Stimulated activated memory B cell treated with anti-CD40 and anti-IgM and Interleukin-4, amounts not matched to agents 10 μg/mL and 1 μg/mL and 100 μg/mL, for 72 hours (primary cell): ENCODE data around the gene KRT8.
"Not testable (repeated sequence)": the region's sequence is repeated elsewhere in the genome, so short reads cannot be mapped to it uniquely, and the experiment has no call there.

Experiments
- ATAC-seq: fragments of 150-1000 bp; cut with Tn5 transposase; 2 replicates; pipeline ENCODE4 v1.10.0; 2021
- H3K27ac Mint-ChIP-seq: one replicate; pipeline ENCODE4 v1.8.0; 2022; ENCODE audit warnings: mild to moderate bottlenecking, mixed read lengths
- H3K27me3 Mint-ChIP-seq: one replicate; pipeline ENCODE4 v1.8.0; 2022; ENCODE audit warnings: mixed read lengths
- H3K36me3 Mint-ChIP-seq: one replicate; pipeline ENCODE4 v1.8.0; 2022; ENCODE audit warnings: mixed read lengths
- H3K4me1 Mint-ChIP-seq: one replicate; pipeline ENCODE4 v1.8.0; 2022; ENCODE audit warnings: mixed read lengths
- H3K4me3 Mint-ChIP-seq: one replicate; pipeline ENCODE4 v1.8.0; 2022; ENCODE audit warnings: mild to moderate bottlenecking, moderate library complexity, mixed read lengths
- H3K9me3 Mint-ChIP-seq: one replicate; pipeline ENCODE4 v1.8.0; 2022; ENCODE audit warnings: mixed read lengths

Gene KRT8

DNA sequence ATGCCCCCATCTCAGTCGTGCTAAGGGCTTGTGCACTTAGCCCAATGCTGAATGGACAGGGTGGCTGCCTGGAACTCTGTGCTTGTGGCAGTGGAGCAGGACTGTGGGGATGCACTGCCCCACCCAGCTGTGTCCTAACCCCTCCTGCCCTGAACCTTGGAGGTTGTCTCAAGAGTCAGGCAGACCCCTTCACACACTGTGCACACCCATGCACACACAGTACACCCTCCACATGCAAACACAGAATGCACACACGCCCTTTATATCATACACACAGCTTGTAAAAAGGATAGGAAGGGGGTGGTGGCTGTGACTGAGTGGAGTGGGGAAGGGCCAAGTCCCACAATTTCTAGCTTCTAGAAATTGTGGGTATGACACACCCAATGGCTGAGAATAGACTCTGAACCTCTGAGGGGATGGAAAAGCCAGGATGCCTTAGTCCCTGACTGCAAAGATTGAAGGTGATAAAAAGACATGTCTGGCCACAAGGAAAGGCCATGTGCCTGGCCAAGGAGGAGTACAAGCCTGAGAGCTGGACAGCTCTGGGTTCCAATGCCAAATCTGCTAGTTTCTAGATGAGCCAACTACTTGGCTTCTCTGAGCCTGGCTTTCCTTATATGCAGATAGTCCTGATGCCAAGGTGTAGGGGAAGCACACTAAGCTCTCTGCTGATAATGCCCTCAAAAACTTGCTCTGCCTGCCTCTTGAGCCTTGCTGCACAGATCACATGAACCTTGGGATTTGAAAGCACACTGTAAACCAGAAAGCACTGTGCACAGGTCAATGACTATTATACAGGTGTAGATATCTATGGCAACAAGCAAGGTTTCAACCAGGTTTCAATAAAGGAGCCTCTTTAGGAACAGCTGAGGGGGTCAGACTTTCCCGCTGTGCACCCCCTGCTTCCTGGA lies 8.4 kb downstream of the KRT8 start:
- peaks cover 2% of the 10 kb centered on the region for H3K9me3 Mint-ChIP-seq
- H3K27ac Mint-ChIP-seq, result no peak overlapping the region
- H3K36me3 Mint-ChIP-seq, result no peaks in the 10 kb centered on the region
- H3K4me3 Mint-ChIP-seq, result no peak overlapping the region
- no peaks in the 10 kb centered on the region for H3K4me1 Mint-ChIP-seq
- ATAC-seq, result peak; percentile 12
- peaks cover 46% of the 10 kb centered on the region for H3K27me3 Mint-ChIP-seq

DNA sequence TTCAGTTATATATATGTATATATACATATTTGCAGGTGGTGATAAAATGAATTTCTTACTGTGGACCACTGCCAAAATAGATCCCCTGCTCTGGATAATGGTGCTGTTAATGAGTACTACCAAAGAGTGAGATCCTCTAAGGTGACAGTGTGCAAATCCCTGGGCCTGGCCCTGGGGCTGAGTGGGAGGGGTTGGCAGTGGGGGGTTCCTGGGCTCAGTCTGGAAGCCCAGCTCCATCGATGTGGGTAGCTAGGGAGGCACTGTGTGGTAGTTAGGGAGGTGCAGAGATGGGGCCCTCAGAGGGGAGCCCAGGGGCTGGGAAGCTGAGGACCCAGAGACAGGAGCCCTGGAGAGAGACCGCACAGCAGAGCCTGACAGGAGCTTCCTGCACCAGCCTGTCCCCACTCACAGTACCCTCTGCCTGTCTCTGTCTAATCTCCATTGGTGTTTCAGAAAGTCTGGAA lies 9.1 kb downstream of the KRT8 start:
- Mint-ChIP-seq H3K4me1 (no peaks in the 10 kb centered on the region), H3K36me3 (no peaks in the 10 kb centered on the region), H3K27me3 (peaks cover 41% of the 10 kb centered on the region), H3K4me3 (no peak overlapping the region), H3K27ac (no peak overlapping the region), H3K9me3 (peaks cover 2% of the 10 kb centered on the region)
- peak; percentile 46 for ATAC-seq

DNA sequence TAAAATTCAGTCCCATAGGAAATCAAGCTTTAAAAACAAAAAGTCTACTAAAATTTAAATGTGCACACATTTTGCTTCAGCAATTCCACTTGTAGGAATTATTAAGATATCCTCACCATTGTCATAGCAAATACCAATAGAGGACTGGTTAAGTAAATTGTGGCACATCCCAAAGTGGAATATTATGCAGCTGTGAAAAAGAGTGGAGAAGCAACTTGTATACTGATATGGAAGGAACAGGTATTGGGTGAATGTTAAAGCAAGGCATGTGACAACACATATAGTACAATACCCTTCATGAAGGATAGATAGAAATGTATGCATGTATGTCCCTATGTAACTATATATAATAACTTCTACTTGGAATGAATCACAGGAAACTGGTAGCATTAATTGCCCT lies 11.9 kb downstream of the KRT8 start:
- ATAC-seq, result no peak

DNA sequence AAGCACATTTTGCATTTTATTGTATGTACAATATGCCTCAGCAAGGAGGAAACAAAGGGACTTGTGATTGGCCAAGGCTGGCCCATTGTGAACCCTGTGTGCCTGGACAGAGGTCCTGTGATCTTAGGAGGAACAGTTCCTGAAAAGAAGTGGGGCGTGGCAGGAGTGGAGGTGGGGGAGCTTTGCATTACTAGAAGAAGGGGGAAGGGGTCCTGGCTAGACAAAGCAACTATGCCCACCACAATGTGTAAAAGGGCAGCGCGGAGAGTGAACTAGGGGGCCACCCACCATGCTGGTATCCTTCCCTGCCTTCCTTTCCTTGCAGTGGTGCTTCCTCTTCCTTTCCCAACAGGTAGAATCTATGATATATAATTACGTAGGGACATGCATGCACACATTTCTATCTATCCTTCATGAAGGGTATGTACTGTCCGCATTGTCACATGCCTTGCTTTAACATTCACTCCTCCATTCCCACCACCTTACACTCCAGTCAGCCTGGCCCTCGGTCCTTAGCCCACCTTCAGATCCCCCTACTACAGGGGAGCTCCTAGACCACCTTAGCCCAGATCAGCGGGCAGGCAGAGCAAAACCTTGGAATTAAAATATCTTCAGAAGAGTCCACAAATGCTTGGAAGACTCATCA lies 12.5 kb downstream of the KRT8 start:
- Mint-ChIP-seq H3K27ac (no peak overlapping the region), H3K4me1 (no peaks in the 10 kb centered on the region), H3K9me3 (peaks cover 2% of the 10 kb centered on the region), H3K27me3 (peaks cover 34% of the 10 kb centered on the region), H3K4me3 (no peak overlapping the region), H3K36me3 (no peaks in the 10 kb centered on the region)
- no peak for ATAC-seq

More for the DNA sequence above, 11.9 kb downstream of the KRT8 start:
- Mint-ChIP-seq H3K27ac (no peak overlapping the region), H3K36me3 (no peaks in the 10 kb centered on the region), H3K27me3 (peaks cover 35% of the 10 kb centered on the region), H3K4me1 (no peaks in the 10 kb centered on the region), H3K4me3 (no peak overlapping the region), H3K9me3 (peaks cover 2% of the 10 kb centered on the region)

DNA sequence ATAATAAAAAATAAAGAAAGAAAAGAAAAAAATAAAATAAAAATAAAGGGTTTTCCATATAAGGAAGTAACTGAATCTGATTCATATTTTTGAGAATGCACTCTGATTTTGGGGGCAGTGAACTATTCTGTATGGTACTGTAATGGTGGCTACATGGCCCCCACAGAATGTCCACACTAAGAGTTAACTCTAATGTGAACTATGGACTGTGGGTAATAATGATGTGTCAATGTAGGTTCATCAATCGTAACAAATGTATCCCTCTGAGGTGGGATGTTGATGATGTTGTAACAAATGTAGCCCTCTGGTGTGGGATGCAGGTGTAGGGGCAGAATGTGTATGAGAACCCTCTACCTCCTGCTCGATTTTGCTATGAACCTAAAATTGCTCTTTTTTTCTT lies 13.8 kb downstream of the KRT8 start:
- no peaks in the 10 kb centered on the region for H3K36me3 Mint-ChIP-seq
- peaks cover 33% of the 10 kb centered on the region for H3K27me3 Mint-ChIP-seq
- no peak overlapping the region for H3K4me3 Mint-ChIP-seq
- ATAC-seq, result no peak
- H3K9me3 Mint-ChIP-seq, result peaks cover 2% of the 10 kb centered on the region
- H3K4me1 Mint-ChIP-seq, result no peaks in the 10 kb centered on the region
- no peak overlapping the region for H3K27ac Mint-ChIP-seq

DNA sequence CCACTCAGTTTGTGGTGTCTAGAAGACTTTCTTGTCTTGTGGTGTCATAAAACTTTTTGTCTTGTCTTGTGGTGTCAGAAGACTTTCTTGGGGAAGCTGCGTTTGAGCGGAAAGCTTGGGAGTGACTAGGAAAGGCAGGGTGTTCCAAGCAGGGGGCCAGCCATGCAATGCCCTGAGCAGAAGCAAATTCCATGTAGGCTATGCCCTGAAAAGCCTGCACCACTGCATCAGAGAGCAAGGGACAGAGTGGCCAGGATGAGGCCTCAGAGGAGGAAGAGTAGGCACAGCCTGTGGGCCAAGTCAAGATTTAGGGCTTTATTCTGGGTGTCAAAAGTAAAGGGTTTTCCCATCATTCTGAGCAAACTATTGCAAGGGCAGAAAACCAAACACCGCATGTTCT lies 14.5 kb downstream of the KRT8 start:
- ATAC-seq, result no peak
- no peaks in the 10 kb centered on the region for H3K36me3 Mint-ChIP-seq
- no peak overlapping the region for H3K4me3 Mint-ChIP-seq
- H3K27ac Mint-ChIP-seq, result no peak overlapping the region
- H3K9me3 Mint-ChIP-seq, result peaks cover 2% of the 10 kb centered on the region
- no peaks in the 10 kb centered on the region for H3K4me1 Mint-ChIP-seq
- peaks cover 33% of the 10 kb centered on the region for H3K27me3 Mint-ChIP-seq

DNA sequence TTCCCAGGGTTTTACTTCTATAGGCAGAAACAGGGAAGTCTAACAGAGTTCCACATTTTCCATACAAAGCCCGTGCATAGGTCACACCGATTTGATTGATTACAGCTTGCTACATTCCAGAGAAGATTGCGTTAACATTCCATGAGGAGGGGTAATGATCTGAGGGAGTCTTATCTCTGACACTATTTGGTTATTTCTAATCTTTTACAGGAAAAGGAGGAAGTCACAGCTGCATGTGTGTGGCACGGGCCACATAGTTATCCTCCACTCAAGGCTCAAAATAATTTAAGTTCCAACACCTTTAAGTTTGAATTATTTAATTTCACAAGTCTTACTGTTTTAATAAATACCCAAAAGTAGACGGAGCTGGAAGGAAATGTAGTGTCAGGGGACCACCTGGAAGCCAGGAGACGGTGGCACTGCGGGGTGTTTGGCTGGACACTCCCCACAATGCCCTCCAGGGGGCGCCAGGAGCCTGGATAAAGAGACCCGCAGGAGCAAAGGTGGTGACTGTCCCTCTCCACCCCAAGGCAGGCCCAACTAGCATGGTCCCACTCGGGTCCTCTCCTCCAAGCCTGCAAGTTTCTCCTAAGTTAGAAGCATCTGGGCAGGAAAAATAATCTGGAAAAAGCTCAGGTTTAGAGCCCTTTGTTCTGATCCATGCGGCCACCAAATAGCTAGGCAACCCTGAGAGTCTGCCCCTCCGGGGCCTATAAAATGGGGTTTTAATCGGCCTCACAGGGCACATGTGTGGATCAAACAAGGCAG lies 20.2 kb downstream of the KRT8 start:
- Mint-ChIP-seq H3K4me1 (peaks cover 9% of the 10 kb centered on the region), H3K27ac (no peak overlapping the region), H3K4me3 (no peak overlapping the region), H3K36me3 (no peaks in the 10 kb centered on the region), H3K9me3 (no peaks in the 10 kb centered on the region), H3K27me3 (peaks cover 31% of the 10 kb centered on the region)
- ATAC-seq, result peak; percentile 84

DNA sequence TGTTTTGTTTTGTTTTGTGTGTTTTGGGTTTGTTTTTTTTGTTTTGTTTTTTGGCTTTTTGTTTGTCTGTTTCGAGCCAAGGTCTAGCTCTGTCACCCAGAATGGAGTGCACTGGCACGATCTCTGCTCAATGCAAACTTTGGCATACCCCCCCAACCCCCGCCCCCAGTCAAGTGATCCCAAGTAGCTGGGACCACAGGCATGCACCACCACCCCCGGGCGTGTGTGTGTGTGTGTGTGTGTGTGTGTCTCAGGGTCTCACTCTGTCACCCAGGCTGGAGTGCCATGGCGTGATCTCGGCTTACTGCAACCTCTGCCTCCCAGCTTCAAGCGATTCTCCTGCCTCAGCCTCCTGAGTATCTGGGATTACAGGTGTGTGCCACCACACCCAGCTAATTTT lies 24.4 kb downstream of the KRT8 start:
- H3K4me3 Mint-ChIP-seq, result not testable (repeated sequence)
- H3K27me3 Mint-ChIP-seq, result peaks cover 25% of the 10 kb centered on the region

DNA sequence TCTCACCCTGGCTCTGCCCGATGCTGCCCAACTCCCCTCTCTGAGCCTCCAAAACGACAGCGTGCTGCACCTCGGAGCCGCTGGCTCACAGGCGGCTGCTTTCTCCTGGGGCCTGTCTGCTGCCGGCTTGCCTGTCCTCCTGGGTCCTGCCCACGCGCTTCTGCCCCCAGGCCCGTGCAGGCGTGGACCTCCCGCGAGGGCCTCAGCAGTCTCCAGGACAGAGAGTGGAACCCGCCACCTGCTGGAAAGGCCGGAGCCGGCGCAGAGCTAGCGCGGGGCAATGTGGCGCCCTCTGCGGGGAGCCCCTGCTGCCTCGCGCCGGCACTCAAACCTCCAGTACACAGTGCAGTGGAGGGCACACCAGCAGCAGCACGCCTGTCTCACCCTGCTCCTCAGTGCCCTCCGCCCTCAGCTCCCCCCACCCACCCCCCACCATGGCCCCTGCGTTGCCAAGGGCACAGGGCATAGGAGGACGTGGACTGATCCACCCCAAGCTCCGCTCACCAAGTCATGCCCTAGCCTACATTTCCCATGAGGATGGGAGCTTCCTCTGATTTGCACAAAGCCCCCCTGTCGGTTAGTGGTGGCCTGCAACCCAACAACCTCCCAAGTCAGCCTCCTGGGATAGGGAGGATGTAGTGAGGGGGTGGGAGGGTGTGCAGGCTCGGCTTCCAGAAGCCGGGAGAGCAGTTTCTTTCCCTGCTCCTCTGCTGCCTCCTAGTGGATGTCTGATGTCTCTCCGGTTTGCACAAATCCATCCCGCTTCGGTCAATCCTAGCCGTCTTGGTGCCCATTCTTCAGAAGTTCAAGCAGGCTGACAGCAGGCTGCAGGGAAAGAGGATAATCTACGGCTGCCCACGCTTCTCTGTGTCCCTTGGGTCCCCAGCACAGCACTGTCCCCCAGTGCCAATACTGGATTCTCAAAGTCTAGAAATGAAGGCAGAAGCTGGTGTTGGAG lies 25.2 kb downstream of the KRT8 start:
- peak overlapping the region; percentile 67 for H3K4me3 Mint-ChIP-seq
- peak; percentile 84 for ATAC-seq
- H3K27me3 Mint-ChIP-seq, result peaks cover 33% of the 10 kb centered on the region
- peaks cover 25% of the 10 kb centered on the region for H3K4me1 Mint-ChIP-seq
- H3K36me3 Mint-ChIP-seq, result no peaks in the 10 kb centered on the region
- no peak overlapping the region for H3K27ac Mint-ChIP-seq
- H3K9me3 Mint-ChIP-seq, result no peaks in the 10 kb centered on the region

More for the DNA sequence above, 24.4 kb downstream of the KRT8 start:
- H3K4me1 Mint-ChIP-seq, result peaks cover 21% of the 10 kb centered on the region
- not testable (repeated sequence) for H3K36me3 Mint-ChIP-seq, H3K27ac Mint-ChIP-seq, ATAC-seq, H3K9me3 Mint-ChIP-seq

DNA sequence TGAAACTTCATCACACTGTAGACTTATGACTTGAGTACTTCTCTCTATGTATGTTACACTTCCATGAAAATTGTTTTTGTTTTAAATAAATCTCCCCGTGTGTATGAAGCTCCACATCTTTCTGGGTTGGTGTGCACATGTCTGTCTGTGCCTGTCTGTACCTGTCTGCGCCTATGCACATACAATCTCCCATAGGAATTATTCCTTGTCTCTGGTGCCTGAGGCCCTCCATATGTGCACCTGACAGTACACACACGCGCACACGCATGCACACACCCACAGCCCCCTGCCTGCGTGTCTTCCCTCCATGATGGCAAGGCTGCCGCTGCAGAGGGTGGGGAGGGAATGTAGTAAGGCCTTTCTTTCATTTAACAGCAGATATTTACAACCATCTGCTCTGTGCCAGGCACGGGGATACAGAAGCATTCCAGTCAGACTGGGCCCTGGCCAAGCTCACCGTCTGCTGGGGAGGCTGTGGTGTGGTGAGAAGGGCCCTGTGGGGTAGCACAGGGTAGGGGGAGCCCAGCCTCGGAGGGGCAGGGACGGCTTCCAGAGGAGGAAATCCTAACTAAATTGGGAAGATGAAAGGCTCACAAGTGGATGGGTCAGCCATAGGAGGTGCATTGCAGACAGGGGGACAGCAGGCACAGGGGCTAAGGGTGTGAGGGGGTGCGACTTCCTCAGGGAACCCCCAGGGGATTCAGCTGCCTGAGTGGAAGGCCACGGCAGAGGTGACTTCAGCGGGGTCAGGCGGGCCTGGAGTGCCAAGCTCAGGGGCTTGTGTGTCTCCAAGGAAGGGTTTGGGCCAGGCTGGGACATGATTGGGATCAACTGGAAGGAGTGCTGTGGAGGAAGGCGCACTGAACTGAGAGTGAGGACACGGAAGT lies 26.1 kb downstream of the KRT8 start:
- H3K27ac Mint-ChIP-seq, result no peak overlapping the region
- peak overlapping the region; percentile 45 for H3K4me3 Mint-ChIP-seq
- H3K27me3 Mint-ChIP-seq, result peaks cover 41% of the 10 kb centered on the region
- no peaks in the 10 kb centered on the region for H3K9me3 Mint-ChIP-seq
- peaks cover 35% of the 10 kb centered on the region for H3K4me1 Mint-ChIP-seq
- no peaks in the 10 kb centered on the region for H3K36me3 Mint-ChIP-seq
- no peak for ATAC-seq

DNA sequence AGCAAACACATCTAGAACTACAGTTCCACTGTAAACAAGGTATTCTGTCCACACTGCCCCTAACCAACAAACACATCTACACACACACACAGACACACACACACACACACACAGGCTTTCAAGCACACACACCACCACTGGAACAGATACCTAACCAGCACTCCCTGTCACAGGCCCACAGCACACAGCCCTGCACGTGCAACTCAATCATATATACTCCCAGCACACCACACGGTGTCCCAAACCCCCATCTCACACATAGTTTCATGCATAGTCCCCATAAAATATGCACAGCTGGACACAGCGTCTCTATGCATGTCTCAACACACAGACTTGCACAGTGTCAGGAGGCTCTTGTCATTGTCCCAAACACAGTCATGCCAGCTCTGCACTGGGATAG lies 27.6 kb downstream of the KRT8 start:
- H3K9me3 Mint-ChIP-seq, result no peaks in the 10 kb centered on the region
- no peaks in the 10 kb centered on the region for H3K36me3 Mint-ChIP-seq
- H3K4me3 Mint-ChIP-seq, result no peak overlapping the region
- ATAC-seq, result no peak
- H3K27ac Mint-ChIP-seq, result no peak overlapping the region
- peaks cover 42% of the 10 kb centered on the region for H3K4me1 Mint-ChIP-seq
- peaks cover 55% of the 10 kb centered on the region for H3K27me3 Mint-ChIP-seq

DNA sequence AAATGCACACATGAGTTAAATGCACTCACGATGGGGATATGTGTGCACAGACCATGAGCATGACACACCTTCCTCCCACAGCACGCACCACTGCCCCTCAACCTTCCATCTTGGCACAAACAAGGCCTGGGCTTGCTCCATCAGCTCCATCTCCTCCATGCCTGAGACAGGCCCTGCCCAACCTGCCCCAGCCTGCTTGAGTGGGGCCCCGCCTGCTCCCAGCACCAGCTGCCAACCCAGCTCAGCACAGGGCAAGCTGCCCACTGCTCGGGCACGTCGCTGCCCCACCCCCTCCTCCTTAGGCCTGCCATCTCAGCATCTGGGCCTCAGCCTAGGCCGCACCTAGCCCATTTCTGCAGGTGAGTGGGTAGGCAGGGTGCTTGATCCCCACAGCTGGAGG lies 28.5 kb downstream of the KRT8 start:
- Mint-ChIP-seq H3K4me1 (peaks cover 42% of the 10 kb centered on the region), H3K27ac (no peak overlapping the region), H3K27me3 (peaks cover 51% of the 10 kb centered on the region), H3K36me3 (no peaks in the 10 kb centered on the region), H3K9me3 (no peaks in the 10 kb centered on the region), H3K4me3 (no peak overlapping the region)
- ATAC-seq, result no peak

DNA sequence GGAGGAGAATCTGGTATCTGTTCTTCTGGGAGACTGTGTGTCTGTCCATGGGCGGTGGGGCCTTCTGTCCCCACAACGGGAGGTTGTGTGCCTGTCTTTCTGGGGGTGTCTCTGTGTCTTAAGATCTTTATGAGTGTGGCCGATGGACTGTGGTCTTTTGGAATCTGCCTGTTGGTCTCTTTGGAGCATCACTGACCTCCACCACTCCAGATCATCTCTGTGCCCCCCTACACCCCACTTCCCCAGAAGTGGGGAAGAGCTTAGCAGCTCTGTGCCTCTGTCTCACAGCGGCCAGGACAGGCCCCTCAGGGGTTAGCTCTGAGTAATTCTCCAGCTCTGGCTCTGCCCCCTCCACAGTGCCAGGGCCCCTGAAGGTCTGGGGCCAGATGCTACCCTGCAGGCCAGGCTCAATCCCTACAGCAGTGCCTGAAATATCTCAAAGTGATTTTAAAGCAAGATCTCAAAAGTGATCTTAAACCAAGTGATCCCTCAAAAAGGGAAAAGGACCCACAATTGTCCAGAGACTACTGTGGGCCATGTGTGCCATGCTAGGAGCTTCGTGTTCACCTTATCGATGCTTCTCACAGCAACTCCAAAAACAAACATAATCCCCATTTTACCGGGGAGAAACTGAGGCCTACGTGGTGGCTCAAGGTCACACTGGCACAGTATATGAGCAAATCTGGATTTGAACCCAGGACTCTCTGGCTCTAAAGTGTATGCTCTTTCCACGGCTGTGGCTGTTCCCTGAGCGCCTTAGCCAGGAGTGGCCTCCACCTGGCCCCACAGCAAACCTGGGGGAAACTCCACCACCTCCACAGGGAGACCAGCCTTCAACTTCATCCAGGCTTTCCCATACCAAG lies 30.1 kb downstream of the KRT8 start:
- ATAC-seq, result no peak
- Mint-ChIP-seq H3K9me3 (no peaks in the 10 kb centered on the region), H3K36me3 (no peaks in the 10 kb centered on the region), H3K27me3 (peaks cover 43% of the 10 kb centered on the region), H3K27ac (peak overlapping the region; percentile 60), H3K4me3 (peak overlapping the region; percentile 72), H3K4me1 (peaks cover 43% of the 10 kb centered on the region)
